GM23248 (cell line): ENCODE data around the gene EFCAB8.

Experiments used
- EZH2 ChIP-seq: fragments of 200-600 bp; sonication (generic); IDR thresholded peaks from 2 replicates; pipeline ENCODE4 v1.6.1; 2018; ENCODE audit warnings: antibody characterized with exemption, mild to moderate bottlenecking; ENCODE audit not compliant: insufficient read depth, poor library complexity, severe bottlenecking
- EZH2phosphoT487 ChIP-seq: fragments of 200-600 bp; sonication (generic); IDR thresholded peaks from 2 replicates; pipeline ENCODE4 v1.6.1; 2018; ENCODE audit warnings: antibody characterized with exemption, moderate library complexity, mild to moderate bottlenecking, low read depth; ENCODE audit not compliant: insufficient read depth

DNA sequence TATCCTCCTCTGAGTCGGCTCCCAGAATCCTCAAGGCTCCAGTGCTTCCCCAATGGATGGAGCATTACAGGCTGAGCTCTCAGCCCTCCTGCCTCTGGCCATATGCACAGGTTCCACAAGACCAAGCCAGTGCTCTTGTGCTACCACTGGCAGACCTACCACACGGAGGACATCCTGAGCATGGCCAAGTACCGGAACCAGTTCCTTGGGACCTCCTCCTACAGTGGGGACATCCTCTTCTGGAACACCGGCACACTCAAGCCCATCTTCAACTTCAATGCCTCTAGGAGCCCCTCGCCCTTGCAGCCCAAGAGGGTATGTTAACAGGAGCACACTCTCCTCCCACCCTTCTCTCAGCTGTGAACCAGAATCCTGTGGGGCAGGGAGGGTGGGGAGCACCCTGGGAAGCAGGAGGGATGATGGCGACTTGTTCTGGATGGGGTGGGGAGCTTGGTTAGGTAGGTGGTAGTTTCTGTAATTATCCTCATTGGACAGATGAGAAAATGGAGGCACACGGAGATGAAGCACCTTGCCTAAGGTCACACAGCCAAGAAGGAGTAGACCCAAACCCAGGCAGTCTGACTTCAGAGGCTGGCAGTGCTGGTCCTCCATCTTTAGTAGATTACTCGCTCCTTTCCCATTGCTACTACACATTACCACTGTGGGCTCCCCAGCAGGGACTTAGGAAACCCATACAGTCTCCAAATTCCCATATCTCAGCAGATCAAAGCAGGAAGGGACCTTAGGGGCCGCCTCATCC is 58.6 kb downstream of the EFCAB8 start:
- TF ChIP-seq EZH2 (no peak), EZH2phosphoT487 (no peak)
